HG02763 (cell line): ENCODE measurements around the gene SAMSN1.

ENCODE experiments used
- ATAC-seq: cut with Tn5 transposase; IDR thresholded peaks from one replicate; pipeline ENCODE4 v1.9.1; 2021; ENCODE audit warnings: mild to moderate bottlenecking, moderate library complexity; ENCODE audit not compliant: unreplicated experiment

Gene SAMSN1

DNA sequence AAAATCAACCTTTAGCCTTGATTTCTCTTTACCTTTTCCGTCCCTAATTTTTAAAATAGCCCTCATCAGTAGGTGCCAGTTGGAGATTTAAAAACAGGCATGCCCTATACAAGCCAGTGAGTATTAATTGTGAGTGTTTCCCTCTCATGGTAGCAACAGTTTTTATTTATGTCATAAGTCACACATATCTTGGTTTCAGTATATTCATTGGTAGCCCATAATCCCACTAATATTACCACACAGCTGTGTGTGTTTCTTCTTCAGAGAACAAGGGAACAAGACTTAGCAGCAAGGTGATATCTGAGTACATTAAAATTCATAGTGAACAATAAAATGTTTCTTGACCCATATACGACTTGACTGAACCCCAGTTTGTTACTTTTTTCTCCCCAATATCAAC lies 94.6 kb downstream of the SAMSN1 start:
- no peak for ATAC-seq

DNA sequence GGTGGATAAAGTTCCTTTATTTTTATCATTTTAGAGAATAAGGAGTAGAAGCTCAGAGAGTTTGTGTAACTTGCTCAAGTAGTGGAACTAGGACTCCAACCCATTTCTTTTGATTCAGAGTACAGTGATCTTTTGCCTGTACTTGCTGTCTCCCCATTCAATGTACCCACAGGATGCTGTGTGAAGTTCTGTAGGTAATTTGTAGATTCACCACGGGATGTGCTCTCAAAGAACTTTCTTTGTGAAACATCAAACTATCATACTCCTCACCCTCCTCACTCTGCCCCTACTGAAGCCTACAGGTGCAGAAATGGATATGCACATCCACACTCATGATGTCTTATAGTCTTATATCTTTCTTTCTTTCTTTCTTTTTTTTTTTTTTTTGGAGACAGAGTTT lies 97.3 kb downstream of the SAMSN1 start:
- ATAC-seq, result no peak

DNA sequence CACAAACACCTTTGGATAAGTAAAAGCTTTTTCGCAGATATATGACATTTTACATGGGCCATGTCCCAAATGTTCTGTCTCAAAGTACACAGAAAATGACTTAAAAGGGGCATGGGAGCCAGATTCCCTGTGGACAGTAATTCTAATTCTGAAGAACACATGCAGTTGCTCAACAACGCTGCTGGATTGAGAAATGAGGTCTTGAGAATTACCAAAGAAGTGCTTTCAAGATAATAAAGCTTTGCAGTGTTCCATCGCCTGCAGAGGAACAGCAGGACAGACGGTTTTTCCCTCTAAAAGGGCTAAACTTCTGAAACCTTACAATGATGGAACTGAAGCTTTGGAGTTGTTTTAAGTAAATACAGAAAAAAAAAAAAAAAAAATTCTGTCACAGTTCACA lies 107.9 kb downstream of the SAMSN1 start:
- no peak for ATAC-seq

DNA sequence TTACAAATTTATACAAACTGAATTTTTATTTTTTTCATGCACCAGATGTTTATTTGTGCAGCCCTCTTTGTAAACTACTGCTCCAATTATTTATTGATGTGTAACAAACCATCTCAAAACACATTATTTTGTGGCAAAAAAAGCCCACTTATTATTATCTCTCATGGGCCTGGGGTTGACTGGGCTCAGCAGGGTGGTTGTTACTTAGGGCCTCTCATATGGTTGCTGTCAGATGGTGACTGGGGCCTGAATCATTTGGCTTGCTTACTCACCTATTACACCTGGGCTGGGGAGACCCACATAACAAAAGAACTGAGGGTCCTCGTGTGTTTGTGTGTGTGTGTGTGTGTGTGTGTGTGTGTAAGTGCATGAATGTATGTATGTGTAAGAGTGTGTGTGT lies 110.7 kb downstream of the SAMSN1 start:
- no peak for ATAC-seq
